NT2/D1 (cell line): ENCODE results near the gene SERAC1.
A peak's percentile ranks its signal among the peaks of the same experiment; 100 is the strongest.
"Not testable (repeated sequence)": the region's sequence is repeated elsewhere in the genome, so short reads cannot be mapped to it uniquely, and the experiment has no call there.

Source experiments
- DNase-seq: peaks from one replicate; pipeline ENCODE4 v3.0.0-alpha.2; 2011; ENCODE audit warnings: low read depth, low spot score
- H3K27me3 ChIP-seq: 2 replicates; pipeline ENCODE4 v1.6.0; 2011; ENCODE audit warnings: mild to moderate bottlenecking; ENCODE audit not compliant: insufficient read length, insufficient read depth
- H3K36me3 ChIP-seq: 2 replicates; pipeline ENCODE4 v1.6.1; 2011; ENCODE audit warnings: mild to moderate bottlenecking, low read length, mixed read lengths; ENCODE audit not compliant: insufficient read depth, insufficient read length
- H3K4me1 ChIP-seq: 2 replicates; pipeline ENCODE4 v1.5.1; 2011; ENCODE audit not compliant: insufficient read depth, insufficient read length
- H3K4me3 ChIP-seq: 2 replicates; pipeline ENCODE4 v1.5.1; 2011; ENCODE audit warnings: low read depth; ENCODE audit not compliant: insufficient read length
- H3K9ac ChIP-seq: 2 replicates; pipeline ENCODE4 v1.6.0; 2011; ENCODE audit warnings: low read depth; ENCODE audit not compliant: insufficient read length
- H3K9me3 ChIP-seq: 2 replicates; pipeline ENCODE4 v1.5.1; 2011; ENCODE audit warnings: mild to moderate bottlenecking, low read length; ENCODE audit not compliant: insufficient read depth
- SUZ12 ChIP-seq: IDR thresholded peaks from 2 replicates; pipeline ENCODE4 v1.6.1; 2011; ENCODE audit not compliant: insufficient read length, insufficient read depth; ENCODE audit errors: extremely low read depth
- YY1 ChIP-seq: IDR thresholded peaks from 2 replicates; pipeline ENCODE4 v1.6.1; 2011; ENCODE audit not compliant: insufficient read length, insufficient read depth
- ZNF274 ChIP-seq: IDR thresholded peaks from 2 replicates; pipeline ENCODE4 v1.6.1; 2011; ENCODE audit warnings: mild to moderate bottlenecking, low read depth, low read length

Gene SERAC1

DNA sequence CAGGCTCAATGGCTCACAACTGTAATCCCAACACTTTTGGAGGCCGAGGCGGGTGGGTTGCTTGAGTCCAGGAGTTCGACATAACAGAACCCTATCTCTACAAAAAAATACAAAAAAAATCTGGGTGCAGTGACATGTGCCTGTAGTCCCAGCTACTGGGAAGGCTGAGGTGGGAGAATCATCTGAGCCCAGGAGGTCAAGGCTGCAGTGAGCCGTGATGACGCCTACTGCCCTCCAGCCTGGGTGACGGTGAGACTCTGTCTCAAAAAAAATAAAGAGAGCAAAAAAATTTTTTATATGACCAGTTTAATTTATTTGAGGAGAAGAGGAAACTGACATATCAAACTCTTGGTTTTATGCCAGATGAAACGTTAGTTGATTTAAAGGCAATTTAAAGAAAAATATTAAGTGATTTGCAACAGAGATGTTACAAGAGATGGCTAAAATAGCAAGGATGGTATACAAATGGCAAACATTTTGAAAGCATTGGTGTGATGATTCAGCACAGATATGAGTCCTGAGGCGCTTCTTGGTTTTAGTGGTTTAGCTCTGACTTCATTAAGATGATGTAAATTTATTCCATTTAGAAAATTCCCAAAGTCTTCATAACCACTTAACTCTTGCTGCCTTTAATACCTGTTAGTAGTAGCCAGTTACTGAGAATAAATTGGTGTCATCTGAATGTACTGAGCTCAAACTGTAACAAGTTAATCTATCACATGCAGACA, 17.8 kb upstream of the SERAC1 start:
- H3K27me3 ChIP-seq, result no peaks in the 10 kb centered on the region
- H3K4me3 ChIP-seq, result no peak overlapping the region
- TF ChIP-seq SUZ12 (no peak), YY1 (no peak)
- H3K9me3 ChIP-seq, result peaks cover 7% of the 10 kb centered on the region; the same call in 1 of the 2 replicates
- peaks cover 13% of the 10 kb centered on the region for H3K36me3 ChIP-seq
- no peak overlapping the region for H3K9ac ChIP-seq
- no peaks in the 10 kb centered on the region for H3K4me1 ChIP-seq
- no peak for DNase-seq

DNA sequence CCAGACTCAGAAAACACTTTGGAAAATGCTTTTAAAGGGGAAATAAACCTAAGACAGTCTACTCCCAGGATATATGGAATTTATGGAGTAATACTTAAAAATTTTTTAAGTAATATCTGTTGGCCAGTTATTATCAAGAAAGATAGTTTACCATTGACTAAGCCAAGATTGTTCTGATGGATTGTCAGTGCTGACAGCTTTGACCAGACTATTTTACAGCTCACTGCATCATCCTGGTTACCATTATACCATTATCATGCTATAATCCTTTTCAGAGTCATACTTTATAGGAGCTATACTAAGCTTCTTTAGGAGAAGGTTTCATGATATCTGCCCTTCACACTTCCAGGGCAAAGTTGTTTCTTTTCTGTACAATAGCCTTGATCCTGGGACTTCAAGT, 16.5 kb upstream of the SERAC1 start:
- no peak for TF ChIP-seq YY1
- H3K9ac ChIP-seq, result no peak overlapping the region
- peaks cover 7% of the 10 kb centered on the region; the same call in 1 of the 2 replicates for H3K9me3 ChIP-seq
- no peaks in the 10 kb centered on the region for H3K27me3 ChIP-seq
- H3K4me1 ChIP-seq, result no peaks in the 10 kb centered on the region
- no peak overlapping the region for H3K4me3 ChIP-seq
- DNase-seq, result no peak
- peaks cover 13% of the 10 kb centered on the region for H3K36me3 ChIP-seq

DNA sequence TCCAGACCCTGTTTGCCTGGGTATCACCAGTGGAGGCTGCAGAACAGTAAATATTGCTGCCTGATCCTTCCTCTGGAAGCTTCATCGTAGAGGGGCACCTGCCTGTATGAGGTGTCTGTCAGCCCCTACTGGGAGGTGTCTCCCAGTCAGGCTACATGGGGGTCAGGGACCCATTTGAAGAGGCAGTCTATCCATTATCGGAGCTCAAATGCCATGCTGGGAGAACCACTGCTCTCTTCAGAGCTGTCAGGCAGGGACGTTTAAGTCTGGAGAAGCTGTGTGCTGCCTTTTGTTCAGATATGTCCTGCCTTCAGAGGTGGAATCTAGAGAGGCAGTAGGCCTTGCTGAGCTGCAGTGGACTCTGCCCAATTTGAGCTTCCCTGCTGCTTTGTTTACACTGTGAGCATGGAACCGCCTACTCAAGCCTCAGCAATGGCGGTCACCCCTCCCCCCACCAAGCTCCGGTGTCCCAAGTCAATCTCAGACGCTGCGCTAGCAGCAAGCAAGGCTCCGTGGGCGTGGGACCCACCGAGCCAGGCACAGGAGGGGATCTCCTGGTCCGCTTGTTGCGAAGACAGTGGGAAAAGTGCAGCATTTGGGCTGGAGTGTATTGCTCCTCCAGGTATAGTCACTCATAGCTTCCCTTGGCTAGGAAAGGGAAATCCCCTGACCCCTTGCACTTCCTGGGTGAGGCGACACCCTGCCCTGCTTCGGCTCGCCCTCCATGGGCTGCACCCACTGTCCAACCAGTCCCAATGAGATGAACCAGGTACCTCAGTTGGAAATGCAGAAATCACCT, 15.3 kb upstream of the SERAC1 start:
- H3K27me3 ChIP-seq, H3K4me1 ChIP-seq, H3K9me3 ChIP-seq, H3K9ac ChIP-seq, H3K4me3 ChIP-seq: not testable (repeated sequence)
- peaks cover 13% of the 10 kb centered on the region for H3K36me3 ChIP-seq
- DNase-seq, result peak; percentile 63

DNA sequence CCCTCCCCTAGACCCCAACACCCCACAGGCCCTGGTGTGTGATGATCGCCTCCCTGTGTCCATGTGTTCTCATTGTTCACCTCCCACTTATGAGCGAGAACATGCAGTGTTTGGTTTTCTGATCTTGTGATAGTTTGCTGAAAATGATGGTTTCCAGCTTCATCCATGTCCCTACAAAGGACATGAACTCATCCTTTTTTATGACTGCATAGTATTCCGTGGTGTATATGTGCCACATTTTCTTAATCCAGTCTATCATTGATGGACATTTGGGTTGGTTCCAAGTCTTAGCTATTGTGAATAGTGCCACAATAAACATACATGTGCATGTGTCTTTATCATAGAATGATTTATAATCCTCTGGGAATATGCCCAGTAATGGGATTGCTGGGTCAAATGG, 9.7 kb upstream of the SERAC1 start:
- H3K4me3 ChIP-seq, H3K9me3 ChIP-seq, H3K27me3 ChIP-seq, DNase-seq, H3K9ac ChIP-seq, H3K4me1 ChIP-seq: not testable (repeated sequence)
- H3K36me3 ChIP-seq, result peaks cover 22% of the 10 kb centered on the region

DNA sequence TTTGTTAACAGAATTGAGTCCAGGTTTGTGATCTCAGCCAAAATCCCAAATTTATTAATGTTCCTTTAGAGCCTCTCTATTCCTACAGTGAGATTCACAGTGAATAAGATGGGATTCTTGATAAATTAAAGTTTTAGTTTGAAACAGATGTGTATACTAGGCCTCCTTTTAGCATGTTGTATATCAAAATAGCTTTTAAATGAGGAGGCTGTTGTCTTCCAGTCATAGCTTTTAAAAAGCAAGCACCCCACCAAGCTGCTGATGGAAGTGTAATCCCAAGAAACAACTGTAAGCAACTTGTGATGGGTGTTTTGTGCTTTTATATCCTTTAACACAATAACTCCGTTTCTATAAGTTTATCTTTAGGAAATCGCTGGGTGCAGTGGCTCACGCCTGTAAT, 7.0 kb upstream of the SERAC1 start:
- H3K9ac ChIP-seq, result no peak overlapping the region
- H3K36me3 ChIP-seq, result peaks cover 37% of the 10 kb centered on the region
- peaks cover 4% of the 10 kb centered on the region; the same call in 1 of the 2 replicates for H3K9me3 ChIP-seq
- H3K4me1 ChIP-seq, result no peaks in the 10 kb centered on the region
- no peak overlapping the region for H3K4me3 ChIP-seq
- no peak for TF ChIP-seq YY1
- no peak for TF ChIP-seq SUZ12
- no peak for TF ChIP-seq ZNF274
- no peak for DNase-seq
- H3K27me3 ChIP-seq, result no peaks in the 10 kb centered on the region

DNA sequence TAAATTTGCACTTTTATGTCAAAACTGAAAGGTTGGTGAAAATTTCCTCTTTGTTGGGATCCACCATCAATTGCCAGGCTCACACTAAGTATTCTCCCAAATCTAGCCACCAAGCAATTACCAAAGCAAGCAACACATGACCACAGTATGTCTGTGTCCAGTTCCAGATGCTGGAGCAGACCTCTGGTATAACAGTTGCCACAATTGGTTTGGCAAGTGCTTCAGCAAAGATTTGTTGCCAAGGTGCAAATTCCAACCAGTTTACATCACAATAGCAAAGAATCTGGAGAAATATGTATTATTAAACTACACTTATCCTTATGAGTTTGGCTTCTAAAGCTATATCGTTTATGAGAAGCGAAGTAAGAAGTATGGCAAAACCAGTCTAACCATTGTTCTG, 6.5 kb upstream of the SERAC1 start:
- no peaks in the 10 kb centered on the region for H3K27me3 ChIP-seq
- no peak overlapping the region for H3K4me3 ChIP-seq
- H3K4me1 ChIP-seq, result no peaks in the 10 kb centered on the region
- peaks cover 4% of the 10 kb centered on the region; the same call in 1 of the 2 replicates for H3K9me3 ChIP-seq
- H3K9ac ChIP-seq, result no peak overlapping the region
- no peak for DNase-seq
- TF ChIP-seq YY1 (no peak), ZNF274 (no peak), SUZ12 (no peak)
- peaks cover 37% of the 10 kb centered on the region for H3K36me3 ChIP-seq

DNA sequence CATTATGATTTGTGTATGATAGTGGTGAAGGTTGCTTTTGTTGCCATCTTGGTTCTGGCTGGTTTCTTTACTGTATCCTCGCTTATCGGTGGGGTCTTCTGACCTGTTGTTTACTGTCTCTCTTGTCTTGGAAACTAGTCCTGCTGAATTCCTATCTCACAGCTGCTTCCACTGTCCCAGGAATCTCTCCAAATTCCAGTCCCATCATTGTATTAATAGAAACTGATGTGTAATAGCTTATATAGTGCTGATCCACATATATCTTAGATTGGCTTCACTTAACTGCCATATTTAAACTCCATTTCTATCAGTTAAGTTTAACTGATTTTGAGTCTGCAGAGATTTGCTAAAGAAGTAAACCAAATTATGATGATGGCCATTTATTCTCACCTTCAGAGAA, 6.0 kb upstream of the SERAC1 start:
- H3K36me3 ChIP-seq, result peaks cover 37% of the 10 kb centered on the region
- H3K4me3 ChIP-seq, result no peak overlapping the region
- no peaks in the 10 kb centered on the region for H3K27me3 ChIP-seq
- H3K9me3 ChIP-seq, result peaks cover 4% of the 10 kb centered on the region; the same call in 1 of the 2 replicates
- TF ChIP-seq ZNF274, result no peak
- TF ChIP-seq SUZ12, result no peak
- TF ChIP-seq YY1, result no peak
- no peaks in the 10 kb centered on the region for H3K4me1 ChIP-seq
- no peak for DNase-seq
- no peak overlapping the region for H3K9ac ChIP-seq

DNA sequence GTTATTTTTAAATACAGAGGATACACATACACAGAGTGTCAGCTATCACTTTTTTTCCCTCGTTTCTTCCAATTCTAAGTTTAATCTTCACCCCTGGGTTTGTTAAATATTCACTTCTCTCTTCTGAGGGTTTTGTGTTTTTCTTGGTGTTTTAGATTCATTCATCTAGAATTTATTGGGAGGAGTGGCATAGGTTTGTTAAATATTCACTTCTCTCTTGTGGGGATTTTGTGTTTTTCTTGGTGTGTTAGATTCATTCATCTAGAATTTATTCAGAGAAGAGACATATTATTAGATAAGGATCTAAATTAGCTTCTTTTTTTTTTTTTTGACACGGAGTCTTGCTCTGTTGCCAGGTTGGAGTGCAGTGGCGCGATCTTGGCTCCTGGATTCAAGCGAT, 3.9 kb upstream of the SERAC1 start:
- TF ChIP-seq SUZ12 (no peak), YY1 (no peak)
- Histone ChIP-seq H3K27me3 (peaks cover 8% of the 10 kb centered on the region), H3K9me3 (no peaks in the 10 kb centered on the region), H3K4me1 (no peaks in the 10 kb centered on the region), H3K36me3 (peaks cover 32% of the 10 kb centered on the region), H3K4me3 (no peak overlapping the region), H3K9ac (no peak overlapping the region)
- DNase-seq, result no peak
